ENCODE data around the gene SMARCAD1.
A peak's percentile ranks its signal among the peaks of the same experiment; 100 is the strongest.

The SMARCAD1 gene

DNA sequence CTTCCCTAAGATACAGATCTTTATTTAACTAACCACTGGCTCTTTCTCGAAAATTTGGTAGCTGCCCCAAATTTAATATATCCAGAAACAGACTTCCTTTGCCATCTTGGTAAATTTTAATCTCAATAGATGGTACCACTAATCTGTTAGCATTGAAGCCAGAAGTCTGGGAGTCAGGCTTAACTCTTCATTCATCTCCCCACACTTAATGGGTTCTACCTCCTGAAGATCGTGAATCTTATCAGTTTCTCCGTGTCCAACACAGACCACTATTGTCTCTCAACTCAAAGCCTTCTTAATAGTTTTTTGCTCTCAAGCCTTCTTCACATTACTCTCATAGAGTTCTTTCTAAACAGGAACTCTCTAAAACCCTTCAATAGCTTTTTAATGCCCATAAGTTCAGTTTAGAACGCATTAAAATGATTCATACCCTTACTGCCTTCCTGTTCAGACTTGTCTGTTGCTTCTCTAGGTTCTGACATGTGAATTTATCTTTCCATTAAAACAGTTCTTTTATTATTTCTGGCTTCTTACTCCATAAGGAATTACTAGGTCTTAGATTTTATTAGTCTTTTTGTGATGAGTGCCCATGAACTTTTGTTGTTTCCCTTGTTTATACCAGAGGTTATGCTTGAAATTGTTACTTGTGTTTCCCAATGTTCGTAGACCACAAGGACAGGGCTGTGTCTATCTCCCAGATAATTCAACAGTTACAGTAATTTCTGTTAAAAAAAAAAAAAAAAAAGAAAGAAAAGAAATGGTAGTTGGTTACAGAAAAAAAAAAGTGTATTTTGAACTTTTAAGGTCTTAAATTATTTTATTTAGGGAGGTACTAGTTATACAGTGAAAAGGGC, 54.7 kb downstream of the SMARCAD1 start:
- Histone ChIP-seq H3K27ac (ENCODE audit: insufficient read depth in 1 of 2, low read depth in 1 of 2, low read length in 2 of 2, poor library complexity in 1 of 2, severe bottlenecking in 2 of 2) (no peak overlapping the region), H3K4me3 (ENCODE audit: control insufficient read depth in 1 of 7, extremely low read depth in 1 of 7, insufficient read depth in 4 of 7, low read depth in 2 of 7, low read length in 6 of 7) (no peak overlapping the region), H3K27me3 (replicated peaks in 2 of 5; ENCODE audit: control insufficient read depth in 4 of 5, insufficient read depth in 5 of 5, low read length in 4 of 5) (no peaks in the 10 kb centered on the region), H3K36me3 (ENCODE audit: control insufficient read depth in 4 of 4, insufficient read depth in 4 of 4, low read length in 3 of 4) (peaks cover 5 to 29% (median 20%) of the 10 kb centered on the region in 4 experiments), H3K9me3 (ENCODE audit: control extremely low read depth in 1 of 5, control insufficient read depth in 4 of 5, insufficient read depth in 2 of 5, low read depth in 1 of 5, low read length in 4 of 5) (no peaks in the 10 kb centered on the region), H3K4me1 (ENCODE audit: control extremely low read depth in 1 of 4, control insufficient read depth in 4 of 4, insufficient read depth in 4 of 4, low read length in 3 of 4) (peaks cover 0 to 4% (median 0%) of the 10 kb centered on the region in 4 experiments)
- ChIA-PET POLR2A (no interaction called here), CTCF (no interaction called here)
- 91% methylated on average over 4 of the region's 5 CpGs for WGBS (ENCODE audit: insufficient coverage)
- DNase-seq: no peak

DNA sequence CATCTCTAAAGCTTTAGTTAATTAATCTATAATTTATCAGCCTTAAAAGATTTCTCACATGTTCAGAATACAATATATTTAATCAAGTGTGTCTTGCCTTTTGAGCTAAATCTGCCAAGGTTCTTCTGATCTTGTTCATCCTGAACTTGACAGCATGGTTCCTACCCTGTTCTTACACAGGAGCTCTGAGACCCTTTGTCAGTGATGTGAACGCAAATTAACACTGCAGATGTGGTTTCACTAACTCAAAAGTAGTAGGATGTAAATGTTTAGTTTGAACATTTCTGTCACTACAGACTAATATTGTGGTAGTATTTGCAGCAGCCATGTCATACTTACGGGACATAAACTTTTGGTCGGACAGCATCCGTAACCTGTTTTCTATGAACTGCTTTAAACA, 59.4 kb downstream of the SMARCAD1 start:
- WGBS (ENCODE audit: insufficient coverage): 97% methylated on average over 4 of the region's 4 CpGs
- peaks cover 0 to 4% (median 0%) of the 10 kb centered on the region in 4 experiments for H3K4me1 ChIP-seq (ENCODE audit: control extremely low read depth in 1 of 4, control insufficient read depth in 4 of 4, insufficient read depth in 4 of 4, low read length in 3 of 4)
- H3K9me3 ChIP-seq (ENCODE audit: control extremely low read depth in 1 of 5, control insufficient read depth in 4 of 5, insufficient read depth in 2 of 5, low read depth in 1 of 5, low read length in 4 of 5): no peaks in the 10 kb centered on the region
- no peaks in the 10 kb centered on the region for H3K27me3 ChIP-seq (replicated peaks in 2 of 5; ENCODE audit: control insufficient read depth in 4 of 5, insufficient read depth in 5 of 5, low read length in 4 of 5)
- CTCF ChIA-PET: no interaction called here
- DNase-seq: no peak
- H3K27ac ChIP-seq (ENCODE audit: insufficient read depth in 1 of 2, low read depth in 1 of 2, low read length in 2 of 2, poor library complexity in 1 of 2, severe bottlenecking in 2 of 2): no peak overlapping the region
- no peak overlapping the region for H3K4me3 ChIP-seq (ENCODE audit: control insufficient read depth in 1 of 7, extremely low read depth in 1 of 7, insufficient read depth in 4 of 7, low read depth in 2 of 7, low read length in 6 of 7)
- POLR2A ChIA-PET: no interaction called here
- peaks cover 2 to 41% (median 15%) of the 10 kb centered on the region in 4 experiments for H3K36me3 ChIP-seq (ENCODE audit: control insufficient read depth in 4 of 4, insufficient read depth in 4 of 4, low read length in 3 of 4)

DNA sequence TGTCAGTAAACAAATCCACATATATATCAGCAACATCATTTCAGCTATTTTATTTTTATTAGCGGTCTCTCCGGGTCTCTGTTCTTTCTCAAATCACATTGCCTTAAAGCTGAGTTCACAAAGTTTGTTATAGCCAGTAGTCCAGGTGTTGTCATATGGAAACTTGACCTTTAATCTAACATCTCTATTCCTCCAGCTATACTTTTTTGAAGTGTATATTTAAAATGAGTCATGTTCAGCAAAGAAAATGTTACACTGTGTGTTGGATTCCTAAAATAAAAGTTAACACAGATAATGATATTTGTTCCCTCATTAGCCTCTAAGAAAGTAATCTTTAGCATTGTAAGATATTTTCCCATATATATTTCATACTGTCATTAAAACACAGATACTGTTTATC, 63.6 kb downstream of the SMARCAD1 start:
- Histone ChIP-seq H3K36me3 (ENCODE audit: control insufficient read depth in 4 of 4, insufficient read depth in 4 of 4, low read length in 3 of 4) (peaks cover 4 to 56% (median 23%) of the 10 kb centered on the region in 4 experiments), H3K27ac (ENCODE audit: insufficient read depth in 1 of 2, low read depth in 1 of 2, low read length in 2 of 2, poor library complexity in 1 of 2, severe bottlenecking in 2 of 2) (no peak overlapping the region), H3K9me3 (ENCODE audit: control extremely low read depth in 1 of 5, control insufficient read depth in 4 of 5, insufficient read depth in 2 of 5, low read depth in 1 of 5, low read length in 4 of 5) (no peaks in the 10 kb centered on the region), H3K4me1 (ENCODE audit: control extremely low read depth in 1 of 4, control insufficient read depth in 4 of 4, insufficient read depth in 4 of 4, low read length in 3 of 4) (no peaks in the 10 kb centered on the region), H3K27me3 (replicated peaks in 2 of 5; ENCODE audit: control insufficient read depth in 4 of 5, insufficient read depth in 5 of 5, low read length in 4 of 5) (no peaks in the 10 kb centered on the region), H3K4me3 (ENCODE audit: control insufficient read depth in 1 of 7, extremely low read depth in 1 of 7, insufficient read depth in 4 of 7, low read depth in 2 of 7, low read length in 6 of 7) (no peak overlapping the region)
- ChIA-PET POLR2A (no interaction called here), CTCF (interaction anchor here (0.8 to 0.9 kb wide), 2 partner anchors 11 to 15 kb away, joined by 3 to 4 read pairs; no protein-coding TSS in a partner anchor)
- WGBS (ENCODE audit: insufficient coverage): no CpG with 5 or more reads among the region's 2 CpGs
- no peak for DNase-seq

DNA sequence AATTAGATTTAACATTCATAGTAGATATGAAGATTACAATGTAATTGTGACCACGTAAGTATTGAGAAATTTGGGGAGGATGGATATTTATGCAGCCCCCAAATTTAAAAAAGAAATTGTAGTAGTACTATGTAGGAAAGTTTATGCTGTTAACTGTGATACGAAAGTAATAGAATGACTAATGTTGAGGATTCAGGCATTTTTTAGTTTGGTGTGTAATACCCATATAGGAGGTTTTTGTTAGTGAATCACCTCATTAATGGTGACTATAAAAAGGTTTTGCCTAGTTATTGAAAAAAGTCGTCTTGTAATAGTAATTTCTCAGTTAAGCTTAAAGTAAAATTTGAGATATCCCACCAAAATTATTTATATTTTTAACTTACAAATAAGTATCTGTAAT, 67.2 kb downstream of the SMARCAD1 start:
- no peak for DNase-seq
- no peaks in the 10 kb centered on the region for H3K4me1 ChIP-seq (ENCODE audit: control extremely low read depth in 1 of 4, control insufficient read depth in 4 of 4, insufficient read depth in 4 of 4, low read length in 3 of 4)
- peaks cover 15 to 76% (median 47%) of the 10 kb centered on the region in 4 experiments for H3K36me3 ChIP-seq (ENCODE audit: control insufficient read depth in 4 of 4, insufficient read depth in 4 of 4, low read length in 3 of 4)
- WGBS (ENCODE audit: insufficient coverage): no CpG with 5 or more reads among the region's 3 CpGs
- H3K27ac ChIP-seq (ENCODE audit: insufficient read depth in 1 of 2, low read depth in 1 of 2, low read length in 2 of 2, poor library complexity in 1 of 2, severe bottlenecking in 2 of 2): no peak overlapping the region
- H3K4me3 ChIP-seq (ENCODE audit: control insufficient read depth in 1 of 7, extremely low read depth in 1 of 7, insufficient read depth in 4 of 7, low read depth in 2 of 7, low read length in 6 of 7): no peak overlapping the region
- no peaks in the 10 kb centered on the region for H3K27me3 ChIP-seq (replicated peaks in 2 of 5; ENCODE audit: control insufficient read depth in 4 of 5, insufficient read depth in 5 of 5, low read length in 4 of 5)
- ChIA-PET CTCF (interaction anchor here (1.1 to 1.6 kb wide), 2 partner anchors 12 to 14 kb away, joined by 3 to 4 read pairs; no protein-coding TSS in a partner anchor), POLR2A (no interaction called here)
- no peaks in the 10 kb centered on the region for H3K9me3 ChIP-seq (ENCODE audit: control extremely low read depth in 1 of 5, control insufficient read depth in 4 of 5, insufficient read depth in 2 of 5, low read depth in 1 of 5, low read length in 4 of 5)

DNA sequence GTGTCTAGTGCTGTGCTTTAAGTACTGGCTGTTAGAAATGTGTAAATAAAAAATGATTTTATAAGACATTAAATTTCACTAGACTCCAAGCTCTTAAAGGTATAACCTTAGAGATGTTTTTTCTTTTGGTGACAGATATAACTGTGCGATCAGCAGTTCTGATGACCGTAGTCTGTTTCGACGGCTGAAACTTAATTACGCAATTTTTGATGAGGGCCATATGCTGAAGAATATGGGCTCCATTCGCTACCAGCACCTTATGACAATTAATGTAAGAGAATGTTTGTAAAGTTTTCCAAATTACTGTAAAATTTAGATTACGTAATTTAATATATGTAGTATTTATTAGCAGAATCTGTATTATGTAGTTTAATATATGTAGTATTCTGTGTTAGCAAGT, 68.5 kb downstream of the SMARCAD1 start:
- POLR2A ChIA-PET: no interaction called here
- Histone ChIP-seq H3K27me3 (replicated peaks in 2 of 5; ENCODE audit: control insufficient read depth in 4 of 5, insufficient read depth in 5 of 5, low read length in 4 of 5) (no peaks in the 10 kb centered on the region), H3K4me3 (ENCODE audit: control insufficient read depth in 1 of 7, extremely low read depth in 1 of 7, insufficient read depth in 4 of 7, low read depth in 2 of 7, low read length in 6 of 7) (no peak overlapping the region), H3K36me3 (ENCODE audit: control insufficient read depth in 4 of 4, insufficient read depth in 4 of 4, low read length in 3 of 4) (peaks cover 20 to 78% (median 54%) of the 10 kb centered on the region in 4 experiments), H3K4me1 (ENCODE audit: control extremely low read depth in 1 of 4, control insufficient read depth in 4 of 4, insufficient read depth in 4 of 4, low read length in 3 of 4) (no peaks in the 10 kb centered on the region), H3K27ac (ENCODE audit: insufficient read depth in 1 of 2, low read depth in 1 of 2, low read length in 2 of 2, poor library complexity in 1 of 2, severe bottlenecking in 2 of 2) (no peak overlapping the region), H3K9me3 (ENCODE audit: control extremely low read depth in 1 of 5, control insufficient read depth in 4 of 5, insufficient read depth in 2 of 5, low read depth in 1 of 5, low read length in 4 of 5) (no peaks in the 10 kb centered on the region)
- no peak for DNase-seq
- CTCF ChIA-PET: interaction anchor here (1.6 kb wide), 1 partner anchor 12 kb away, joined by 4 read pairs; no protein-coding TSS in a partner anchor
- WGBS (ENCODE audit: insufficient coverage): 97% methylated on average over 5 of the region's 7 CpGs

DNA sequence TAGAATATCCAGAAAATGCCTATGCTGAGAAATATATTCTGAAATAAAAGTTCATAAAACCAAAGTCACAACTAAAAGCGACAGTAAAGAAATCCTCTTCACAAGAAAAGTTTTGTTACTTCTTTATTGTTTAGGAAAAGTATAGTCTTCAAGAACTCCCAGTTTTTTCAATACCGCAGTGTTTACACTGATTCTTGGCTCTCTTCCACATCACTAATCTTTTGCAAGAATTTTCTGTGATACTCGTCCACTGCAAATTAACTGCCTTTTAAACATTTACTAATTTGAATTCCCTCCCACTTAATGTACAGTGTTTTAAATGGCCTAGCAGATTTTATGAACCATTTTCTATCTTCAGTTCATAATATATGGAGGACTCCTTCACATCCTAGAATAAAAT, 69.9 kb downstream of the SMARCAD1 start:
- ChIA-PET CTCF (no interaction called here), POLR2A (no interaction called here)
- Histone ChIP-seq H3K4me3 (ENCODE audit: control insufficient read depth in 1 of 7, extremely low read depth in 1 of 7, insufficient read depth in 4 of 7, low read depth in 2 of 7, low read length in 6 of 7) (no peak overlapping the region), H3K9me3 (ENCODE audit: control extremely low read depth in 1 of 5, control insufficient read depth in 4 of 5, insufficient read depth in 2 of 5, low read depth in 1 of 5, low read length in 4 of 5) (no peaks in the 10 kb centered on the region), H3K27ac (ENCODE audit: insufficient read depth in 1 of 2, low read depth in 1 of 2, low read length in 2 of 2, poor library complexity in 1 of 2, severe bottlenecking in 2 of 2) (no peak overlapping the region), H3K4me1 (ENCODE audit: control extremely low read depth in 1 of 4, control insufficient read depth in 4 of 4, insufficient read depth in 4 of 4, low read length in 3 of 4) (no peaks in the 10 kb centered on the region), H3K36me3 (ENCODE audit: control insufficient read depth in 4 of 4, insufficient read depth in 4 of 4, low read length in 3 of 4) (peaks cover 20 to 79% (median 57%) of the 10 kb centered on the region in 4 experiments), H3K27me3 (replicated peaks in 2 of 5; ENCODE audit: control insufficient read depth in 4 of 5, insufficient read depth in 5 of 5, low read length in 4 of 5) (no peaks in the 10 kb centered on the region)
- no peak for DNase-seq
- 94% methylated on average over 2 of the region's 3 CpGs for WGBS (ENCODE audit: insufficient coverage)

DNA sequence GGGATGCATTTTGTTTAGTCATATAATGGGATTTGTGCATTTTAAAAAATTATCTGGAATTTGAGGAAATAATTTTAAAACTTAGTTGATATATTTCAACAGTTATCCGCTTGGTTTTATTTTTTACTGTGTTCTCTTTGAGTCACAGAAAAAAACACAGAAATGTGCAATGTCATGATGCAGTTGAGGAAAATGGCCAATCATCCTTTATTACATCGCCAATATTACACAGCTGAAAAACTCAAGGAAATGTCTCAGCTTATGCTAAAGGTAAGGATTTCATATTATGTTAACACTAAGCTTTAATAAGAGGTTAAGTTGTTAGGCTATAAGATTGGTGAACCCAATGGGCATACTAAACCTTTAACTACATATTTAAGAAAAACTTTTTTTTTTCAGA, 71.1 kb downstream of the SMARCAD1 start:
- Histone ChIP-seq H3K36me3 (ENCODE audit: control insufficient read depth in 4 of 4, insufficient read depth in 4 of 4, low read length in 3 of 4) (peaks cover 26 to 78% (median 55%) of the 10 kb centered on the region in 4 experiments), H3K9me3 (ENCODE audit: control extremely low read depth in 1 of 5, control insufficient read depth in 4 of 5, insufficient read depth in 2 of 5, low read depth in 1 of 5, low read length in 4 of 5) (no peaks in the 10 kb centered on the region), H3K27ac (ENCODE audit: insufficient read depth in 1 of 2, low read depth in 1 of 2, low read length in 2 of 2, poor library complexity in 1 of 2, severe bottlenecking in 2 of 2) (no peak overlapping the region), H3K27me3 (replicated peaks in 2 of 5; ENCODE audit: control insufficient read depth in 4 of 5, insufficient read depth in 5 of 5, low read length in 4 of 5) (no peaks in the 10 kb centered on the region), H3K4me3 (ENCODE audit: control insufficient read depth in 1 of 7, extremely low read depth in 1 of 7, insufficient read depth in 4 of 7, low read depth in 2 of 7, low read length in 6 of 7) (no peak overlapping the region), H3K4me1 (ENCODE audit: control extremely low read depth in 1 of 4, control insufficient read depth in 4 of 4, insufficient read depth in 4 of 4, low read length in 3 of 4) (no peaks in the 10 kb centered on the region)
- ChIA-PET POLR2A (no interaction called here), CTCF (interaction anchor here (1.3 kb wide), 1 partner anchor 9 kb away, joined by 3 read pairs; no protein-coding TSS in a partner anchor)
- no CpG with 5 or more reads among the region's 2 CpGs for WGBS (ENCODE audit: insufficient coverage)
- DNase-seq: peak in 2 of 3 donors; percentile 23 to 25
